ENCODE data around the gene ZNF784.

The ZNF784 gene

GRCh38 chr19:55643003-55643886, 18.9 kb upstream of the ZNF784 start, which contains the start of gene ZNF581:
Gene ZNF581 (plus strand): TSS chr19:55643649. CDS start chr19:55644572, 923 bp downstream.
- peak; percentile 81 for DNase-seq (ENCODE audit: low spot score)

DNA sequence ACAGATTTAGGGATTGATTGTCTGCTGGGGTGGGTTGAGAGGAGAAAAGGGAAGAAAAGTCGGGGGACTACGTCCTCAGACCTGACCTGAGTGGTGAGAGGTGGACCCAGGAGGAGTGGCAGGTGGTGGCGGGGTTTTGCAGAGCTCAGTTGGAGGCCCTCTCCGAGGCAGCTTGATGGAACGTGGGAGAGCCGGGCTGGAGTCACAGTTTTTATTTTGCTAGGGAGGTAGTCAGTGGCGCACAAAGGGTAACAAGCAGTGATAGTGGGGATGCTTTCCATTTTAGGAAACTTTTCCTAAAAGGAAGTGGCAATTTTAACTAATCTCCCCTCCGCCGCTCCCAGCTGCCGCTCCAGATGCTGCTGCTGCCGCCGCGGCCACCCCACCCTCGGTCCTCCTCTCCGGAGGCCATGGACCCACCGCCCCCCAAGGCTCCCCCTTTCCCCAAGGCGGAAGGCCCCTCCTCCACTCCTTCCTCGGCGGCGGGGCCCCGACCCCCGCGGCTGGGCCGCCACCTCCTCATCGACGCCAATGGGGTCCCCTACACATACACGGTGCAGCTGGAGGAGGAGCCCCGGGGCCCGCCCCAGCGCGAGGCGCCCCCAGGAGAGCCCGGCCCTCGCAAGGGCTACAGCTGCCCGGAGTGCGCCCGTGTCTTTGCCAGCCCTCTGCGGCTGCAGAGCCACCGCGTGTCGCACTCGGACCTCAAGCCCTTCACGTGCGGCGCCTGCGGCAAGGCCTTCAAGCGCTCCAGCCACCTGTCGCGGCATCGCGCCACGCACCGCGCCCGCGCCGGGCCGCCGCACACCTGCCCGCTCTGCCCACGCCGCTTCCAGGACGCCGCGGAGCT, 18.0 kb upstream of the ZNF784 start:
- DNase-seq (ENCODE audit: low spot score) = peak; percentile 63

- peak; percentile 70 for DNase-seq (ENCODE audit: low spot score)
Measured at GRCh38 chr19:55641426-55642152, 17.2 kb upstream of the ZNF784 start.

GRCh38 chr19:55640577-55641425, 16.4 kb upstream of the ZNF784 start, which contains the start of gene ZNF580:
Gene ZNF580 (plus strand): TSS chr19:55641002. CDS start chr19:55642509, 1,507 bp downstream.
- peak; percentile 71 for DNase-seq (ENCODE audit: low spot score)

GRCh38 chr19:55640043-55640576, 15.7 kb upstream of the ZNF784 start:
- DNase-seq (ENCODE audit: low spot score) = peak; percentile 54

GRCh38 chr19:55638864-55639359, 14.5 kb upstream of the ZNF784 start:
- peak; percentile 67 for DNase-seq (ENCODE audit: low spot score)

GRCh38 chr19:55637534-55637933, 13.2 kb upstream of the ZNF784 start:
- DNase-seq (ENCODE audit: low spot score) = no peak

- DNase-seq (ENCODE audit: low spot score) = no peak
Measured at GRCh38 chr19:55636723-55637122, 12.4 kb upstream of the ZNF784 start.

- no peak for DNase-seq (ENCODE audit: low spot score)
Measured at GRCh38 chr19:55635856-55636440, 11.6 kb upstream of the ZNF784 start.

- DNase-seq (ENCODE audit: low spot score) = no peak
Measured at GRCh38 chr19:55635334-55635717, 11.0 kb upstream of the ZNF784 start.

DNA sequence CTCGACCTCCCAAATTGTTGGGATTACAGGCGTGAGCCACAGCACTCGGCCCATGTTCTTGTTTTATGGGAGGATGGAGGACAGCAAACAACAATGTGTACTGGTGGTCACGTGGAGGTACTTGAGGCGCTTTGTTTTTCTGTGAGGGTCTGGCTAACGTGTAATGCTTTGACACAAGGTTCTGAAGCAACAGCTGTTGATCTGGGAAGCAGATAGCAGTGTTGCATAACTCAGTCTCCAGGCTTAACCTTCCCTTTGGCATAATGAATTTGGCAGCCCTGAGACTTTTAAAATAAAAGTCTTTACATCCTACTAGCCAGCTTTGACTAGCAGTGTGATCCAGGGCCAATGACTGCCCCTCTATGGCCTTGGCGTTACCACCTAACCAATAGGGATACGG, 9.5 kb upstream of the ZNF784 start:
- no peak for DNase-seq (ENCODE audit: low spot score)

- peak; percentile 91 for DNase-seq (ENCODE audit: low spot score)
Measured at GRCh38 chr19:55632463-55632834, 8.1 kb upstream of the ZNF784 start.

DNA sequence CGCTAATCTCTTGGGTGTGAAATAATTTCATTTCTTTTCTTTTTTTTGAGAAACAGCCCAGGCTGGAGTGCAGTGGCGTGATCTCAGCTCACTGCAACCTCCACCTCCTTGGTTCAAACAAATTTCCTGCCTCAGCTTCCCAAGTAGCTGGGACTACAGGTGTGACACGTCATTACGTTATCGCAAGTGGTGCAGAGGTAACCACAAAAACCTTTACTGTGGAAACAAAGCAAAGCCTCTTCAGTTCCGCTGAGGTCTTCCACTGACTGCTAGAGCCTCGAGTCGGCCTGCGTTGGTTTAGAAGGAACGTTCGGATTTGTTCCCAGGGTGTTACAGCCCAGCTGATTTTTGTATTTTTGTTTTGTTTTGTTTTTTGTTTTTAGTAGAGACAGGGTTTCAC, 2.0 kb upstream of the ZNF784 start:
- no peak for DNase-seq (ENCODE audit: low spot score)

GRCh38 chr19:55625004-55625326, 599 bp upstream of the ZNF784 start:
- no peak for DNase-seq (ENCODE audit: low spot score)

GRCh38 chr19:55623561-55623960, 805 bp downstream of the ZNF784 start:
- no peak for DNase-seq (ENCODE audit: low spot score)

DNA sequence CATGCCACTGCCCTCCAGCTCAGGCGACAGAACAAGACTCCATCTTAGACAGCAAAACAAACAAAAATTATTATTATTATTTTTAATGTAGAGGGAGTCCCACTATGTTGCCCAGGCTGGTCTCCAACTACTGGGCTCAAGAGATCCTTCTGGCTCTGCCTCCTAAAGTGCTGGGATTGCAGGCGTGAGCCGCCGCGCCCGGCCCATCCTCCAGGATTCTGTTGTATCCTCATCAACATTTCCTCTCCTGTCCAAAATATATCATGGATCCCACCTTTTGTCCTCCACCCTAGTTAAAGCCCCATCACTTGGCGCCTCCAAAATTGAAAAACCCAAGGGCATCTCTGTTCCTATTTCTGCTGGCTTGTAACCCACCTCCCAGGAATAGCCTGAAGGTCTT, 1.2 kb downstream of the ZNF784 start:
- no peak for DNase-seq (ENCODE audit: low spot score)

GRCh38 chr19:55622242-55622969, 2.0 kb downstream of the ZNF784 start:
- DNase-seq (ENCODE audit: low spot score) = no peak

DNA sequence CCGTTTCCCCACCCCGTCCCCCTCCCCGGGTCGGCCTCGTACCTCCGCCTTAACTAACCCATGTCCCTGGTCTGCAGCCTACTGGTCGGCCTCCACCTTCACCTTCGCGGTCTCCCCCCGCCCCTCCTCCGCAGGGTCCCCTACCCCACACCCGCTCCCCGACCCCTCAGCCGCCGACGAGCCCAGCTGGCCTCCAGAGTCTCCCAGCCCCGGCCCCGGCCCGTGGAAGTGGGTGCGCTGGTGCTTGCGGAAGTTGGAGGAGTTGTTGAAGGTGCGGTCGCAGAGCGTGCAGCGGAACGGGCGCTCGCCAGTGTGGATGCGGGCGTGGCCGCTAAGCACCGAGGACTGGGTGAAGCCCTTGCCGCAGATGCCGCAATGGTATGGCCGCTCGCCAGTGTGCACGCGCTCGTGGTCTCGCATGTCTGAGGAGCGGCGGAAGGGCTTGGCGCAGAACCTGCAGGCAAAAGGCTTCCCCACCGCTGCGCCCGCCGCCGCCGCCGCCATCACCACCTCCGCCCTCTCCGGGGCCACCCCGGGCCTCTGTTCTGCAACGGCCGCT, 2.6 kb downstream of the ZNF784 start:
- no peak for DNase-seq (ENCODE audit: low spot score)

DNA sequence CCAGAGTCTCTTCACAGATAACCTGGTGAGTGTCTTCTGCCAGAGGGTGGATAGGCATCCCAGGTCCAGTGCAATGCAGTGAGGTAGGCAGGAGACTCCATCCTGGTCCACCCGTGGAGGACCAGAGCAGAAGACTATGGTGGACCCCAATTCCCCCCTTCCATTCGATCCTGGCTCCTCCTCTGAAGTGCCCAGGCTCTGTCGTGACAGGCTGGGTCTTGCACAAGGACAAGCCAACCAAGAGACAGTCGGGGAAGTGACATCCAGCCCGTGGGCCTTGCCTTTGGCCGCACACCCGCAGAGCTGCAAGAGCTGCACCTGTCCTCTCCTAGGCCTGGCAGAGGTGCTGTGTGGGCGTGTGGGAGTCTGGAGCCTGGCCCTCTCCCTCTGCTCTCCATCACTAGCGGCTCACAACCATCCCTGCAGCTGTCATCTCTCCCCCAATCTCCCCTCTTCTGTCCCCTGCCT, 3.1 kb downstream of the ZNF784 start:
- DNase-seq (ENCODE audit: low spot score) = no peak

Data from SW480 (cell line).